GM21423 (cell line): ENCODE measurements around the gene C1QL4.

ENCODE experiments used
- ATAC-seq: cut with Tn5 transposase; IDR thresholded peaks from one replicate; pipeline ENCODE4 v1.9.1; 2021; ENCODE audit warnings: mild to moderate bottlenecking, moderate library complexity; ENCODE audit not compliant: unreplicated experiment

Gene C1QL4

DNA sequence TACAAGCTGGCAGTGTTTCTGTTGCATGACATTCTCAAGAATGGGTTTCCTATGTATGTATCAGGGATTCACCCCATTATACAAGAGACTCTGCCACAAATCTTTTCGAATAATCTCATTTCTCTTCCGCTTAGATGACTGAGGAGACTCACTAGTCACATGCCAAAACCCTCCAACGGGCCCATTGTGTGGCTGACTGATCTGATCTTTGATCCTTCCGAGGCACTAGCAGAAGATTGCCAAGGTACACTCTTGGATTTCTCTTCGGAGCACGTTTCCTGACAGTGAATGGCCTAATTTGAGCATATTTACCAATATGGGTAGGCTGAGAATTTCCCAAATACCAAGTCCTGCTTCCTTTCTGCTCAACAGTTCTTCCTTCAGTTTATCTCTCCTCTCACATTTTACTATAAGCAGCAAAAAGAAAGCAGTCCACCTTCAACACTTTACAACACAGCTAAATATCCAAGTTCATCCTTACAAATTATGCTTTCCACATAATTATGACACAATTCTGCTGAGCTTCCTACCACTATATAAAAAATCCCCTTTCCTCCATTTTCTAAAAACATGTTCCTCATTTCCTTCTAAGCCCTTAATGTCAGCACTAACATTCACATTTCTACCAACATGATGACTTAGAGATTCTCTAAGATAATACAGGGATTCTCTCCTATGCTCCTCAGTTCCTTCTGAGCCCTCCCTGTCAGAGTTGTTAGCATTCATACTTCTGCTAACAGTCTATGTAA is 31.1 kb downstream of the C1QL4 start:
- no peak for ATAC-seq

DNA sequence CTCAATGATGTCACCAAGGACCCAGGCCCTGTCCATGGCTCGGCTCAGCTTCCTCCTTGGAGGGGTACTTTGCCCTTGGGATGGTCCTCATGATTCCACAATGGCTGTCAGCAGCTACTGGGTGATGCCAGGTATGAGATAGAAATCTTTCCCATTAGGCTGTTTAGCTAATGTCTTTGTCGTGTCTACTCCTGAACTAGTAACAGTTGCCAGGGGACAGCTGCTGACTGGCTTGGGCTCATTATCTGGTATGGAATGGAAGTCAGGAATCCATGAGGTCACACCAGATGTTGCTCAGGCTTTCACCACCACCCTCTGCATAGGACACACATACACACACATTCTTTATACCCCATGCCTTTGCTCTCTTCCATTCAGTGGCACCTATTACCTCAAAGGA is 32.8 kb downstream of the C1QL4 start:
- ATAC-seq = no peak

DNA sequence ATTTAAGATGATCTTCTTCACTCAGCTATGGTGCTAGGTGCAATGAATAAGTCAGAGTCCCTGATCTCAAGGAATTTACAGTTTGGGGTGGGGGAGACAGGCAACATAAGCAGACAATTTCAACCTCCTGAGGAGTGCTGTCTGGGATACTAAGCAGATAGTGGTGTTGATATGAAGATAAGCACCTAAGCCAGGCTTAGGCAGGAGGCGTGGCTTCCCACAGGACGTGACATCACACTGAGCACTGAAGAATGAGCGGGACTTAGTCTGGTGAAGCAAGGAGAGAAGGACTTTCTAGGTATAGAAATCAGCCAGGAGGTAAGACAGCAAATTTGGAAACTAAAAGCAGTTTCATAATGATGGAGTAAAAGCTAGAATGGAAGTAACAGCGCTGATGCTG is 35.2 kb downstream of the C1QL4 start:
- ATAC-seq = no peak

DNA sequence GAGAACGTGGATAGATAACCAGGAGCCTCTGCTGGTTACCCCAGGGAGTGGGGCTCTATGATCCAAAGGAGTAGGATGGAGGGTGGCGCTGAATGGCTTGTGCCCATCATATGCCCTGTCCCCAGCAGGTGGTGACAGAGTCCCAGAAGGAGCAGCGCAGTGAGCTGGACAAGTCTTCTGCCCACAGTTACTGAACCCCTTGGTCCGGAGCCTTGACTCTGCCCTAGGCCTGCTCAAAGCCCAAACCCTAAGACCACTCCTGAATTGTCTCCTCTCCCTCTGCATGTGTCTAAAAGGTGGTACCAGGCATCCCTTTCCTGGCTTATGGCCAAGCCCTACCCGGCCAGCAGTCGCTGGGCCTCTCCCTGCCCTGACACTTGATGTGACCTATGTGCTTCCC is 38.8 kb downstream of the C1QL4 start:
- ATAC-seq = no peak

DNA sequence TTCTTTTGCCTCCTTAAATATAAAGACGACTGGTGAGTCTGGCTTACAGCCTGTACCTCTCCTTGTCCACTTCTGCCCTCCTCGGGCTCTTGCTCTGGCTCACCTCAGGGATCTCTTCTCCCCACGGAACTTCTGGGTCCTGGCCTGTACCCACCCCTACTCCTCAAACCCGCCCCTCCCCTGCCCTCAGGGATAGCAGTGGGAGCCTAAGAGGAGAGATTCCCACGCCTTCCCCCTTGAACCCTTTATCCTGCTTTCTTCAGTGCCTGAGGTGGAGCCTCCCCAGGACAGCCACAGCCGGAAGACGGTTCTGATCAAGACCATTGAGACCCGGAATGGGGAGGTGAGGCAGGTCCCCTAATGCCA is 39.3 kb downstream of the C1QL4 start:
- ATAC-seq = no peak

DNA sequence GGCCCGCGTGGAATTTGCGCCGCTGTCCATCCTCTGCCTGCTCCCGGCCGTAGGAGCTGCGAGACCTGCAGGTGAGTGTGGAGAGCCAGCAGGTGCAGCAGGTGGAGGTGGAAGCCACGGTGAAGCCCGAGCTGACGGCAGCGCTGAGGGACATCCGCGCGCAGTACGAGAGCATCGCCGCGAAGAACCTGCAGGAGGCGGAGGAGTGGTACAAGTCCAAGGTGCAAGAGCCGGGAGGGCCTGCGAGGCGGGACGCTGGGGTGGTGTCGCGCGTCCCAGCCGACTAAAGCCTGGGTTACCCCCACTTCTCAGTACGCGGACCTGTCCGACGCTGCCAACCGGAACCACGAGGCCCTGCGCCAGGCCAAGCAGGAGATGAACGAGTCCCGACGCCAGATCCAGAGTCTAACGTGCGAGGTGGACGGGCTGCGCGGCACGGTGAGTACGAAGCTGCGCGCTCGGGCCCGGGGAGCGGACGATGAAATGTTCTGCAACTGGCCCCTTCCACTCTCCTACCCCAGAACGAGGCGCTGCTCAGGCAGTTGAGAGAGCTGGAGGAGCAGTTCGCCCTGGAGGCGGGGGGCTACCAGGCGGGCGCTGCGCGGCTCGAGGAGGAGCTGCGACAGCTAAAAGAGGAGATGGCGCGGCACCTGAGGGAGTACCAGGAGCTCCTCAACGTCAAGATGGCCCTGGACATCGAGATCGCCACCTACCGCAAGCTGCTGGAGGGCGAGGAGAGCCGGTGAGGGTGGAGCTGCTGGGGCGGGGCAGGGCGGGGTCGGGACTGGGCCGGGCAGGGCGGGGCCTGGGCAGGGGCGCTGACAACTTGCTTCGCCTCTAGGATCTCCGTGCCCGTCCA is 39.9 kb downstream of the C1QL4 start:
- ATAC-seq = no peak

DNA sequence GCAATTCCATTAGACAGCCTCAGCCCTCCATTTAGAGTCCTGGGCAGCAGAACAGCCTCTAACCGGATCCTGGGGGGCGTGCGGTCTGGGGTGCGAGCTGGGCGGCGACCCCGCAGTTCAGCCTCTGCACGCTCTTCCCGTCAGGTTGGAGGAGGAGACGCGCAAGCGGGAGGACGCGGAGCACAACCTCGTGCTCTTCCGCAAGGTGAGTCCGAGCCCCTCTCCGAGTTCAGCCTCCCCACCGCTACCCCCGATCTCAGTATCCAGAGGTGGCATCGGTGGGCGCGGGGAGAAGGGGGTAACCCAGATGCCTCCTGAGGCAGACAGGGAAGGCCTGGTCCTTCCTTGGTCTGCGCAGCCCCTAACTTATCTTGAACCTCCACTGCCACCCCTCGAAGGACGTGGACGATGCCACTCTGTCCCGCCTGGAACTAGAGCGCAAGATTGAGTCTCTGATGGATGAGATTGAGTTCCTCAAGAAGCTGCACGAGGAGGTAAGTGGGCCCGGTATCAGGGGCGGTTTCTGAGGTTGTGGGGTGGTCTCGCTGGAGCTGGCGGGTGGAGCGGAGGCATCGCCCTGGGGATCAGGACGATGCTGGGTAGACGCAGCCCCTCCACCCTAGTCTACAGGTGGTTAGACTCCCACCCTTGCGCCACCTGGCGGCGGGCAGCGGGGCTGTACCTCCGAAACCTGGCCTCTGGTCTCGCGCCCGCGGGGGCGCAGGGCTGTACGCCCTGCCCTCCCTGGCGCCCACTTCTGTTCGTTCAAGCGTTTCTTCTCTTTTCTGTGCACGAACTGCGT is 40.8 kb downstream of the C1QL4 start:
- no peak for ATAC-seq

DNA sequence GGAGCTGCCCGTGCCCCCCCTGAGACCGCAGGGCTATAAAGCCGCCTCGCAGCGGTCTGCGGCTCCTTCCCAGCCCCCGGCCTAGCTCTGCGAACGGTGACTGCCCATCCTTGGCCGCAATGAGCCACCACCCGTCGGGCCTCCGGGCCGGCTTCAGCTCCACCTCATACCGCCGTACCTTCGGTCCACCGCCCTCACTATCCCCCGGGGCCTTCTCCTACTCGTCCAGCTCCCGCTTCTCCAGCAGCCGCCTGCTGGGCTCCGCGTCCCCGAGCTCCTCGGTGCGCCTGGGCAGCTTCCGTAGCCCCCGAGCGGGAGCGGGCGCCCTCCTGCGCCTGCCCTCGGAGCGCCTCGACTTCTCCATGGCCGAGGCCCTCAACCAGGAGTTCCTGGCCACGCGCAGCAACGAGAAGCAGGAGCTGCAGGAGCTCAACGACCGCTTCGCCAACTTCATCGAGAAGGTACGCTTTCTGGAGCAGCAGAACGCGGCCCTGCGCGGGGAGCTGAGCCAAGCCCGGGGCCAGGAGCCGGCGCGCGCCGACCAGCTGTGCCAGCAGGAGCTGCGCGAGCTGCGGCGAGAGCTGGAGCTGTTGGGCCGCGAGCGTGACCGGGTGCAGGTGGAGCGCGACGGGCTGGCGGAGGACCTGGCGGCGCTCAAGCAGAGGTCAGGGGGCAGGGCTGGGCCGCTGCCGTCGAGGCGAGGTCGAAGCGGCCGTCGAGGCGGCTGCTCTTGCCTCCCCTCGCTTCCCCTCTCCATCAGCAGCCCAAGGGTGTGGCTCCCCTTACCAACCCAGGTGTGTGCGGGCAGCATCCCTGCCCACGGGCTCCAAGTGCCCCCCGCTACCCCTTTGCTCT is 41.7 kb downstream of the C1QL4 start, which contains the start of gene PRPH:
TSS of gene PRPH (plus strand) at position 66 of the 855 bp plus-strand sequence. CDS start at position 120, 54 bp downstream.
- no peak for ATAC-seq

DNA sequence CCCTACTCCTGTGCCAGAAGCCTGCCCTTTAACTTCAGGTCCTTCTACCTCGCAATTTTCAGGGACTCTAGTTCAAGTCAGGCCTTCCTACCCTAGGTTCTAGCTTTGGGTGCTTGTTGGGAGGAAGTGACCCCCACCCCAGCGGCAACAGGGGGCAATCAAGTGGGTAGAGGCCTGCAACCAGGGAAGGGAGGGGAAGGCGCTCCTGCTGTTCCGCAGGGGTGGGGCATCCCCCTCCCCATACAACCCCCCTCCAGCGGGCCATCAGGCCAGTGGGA is 42.2 kb downstream of the C1QL4 start:
- no peak for ATAC-seq

DNA sequence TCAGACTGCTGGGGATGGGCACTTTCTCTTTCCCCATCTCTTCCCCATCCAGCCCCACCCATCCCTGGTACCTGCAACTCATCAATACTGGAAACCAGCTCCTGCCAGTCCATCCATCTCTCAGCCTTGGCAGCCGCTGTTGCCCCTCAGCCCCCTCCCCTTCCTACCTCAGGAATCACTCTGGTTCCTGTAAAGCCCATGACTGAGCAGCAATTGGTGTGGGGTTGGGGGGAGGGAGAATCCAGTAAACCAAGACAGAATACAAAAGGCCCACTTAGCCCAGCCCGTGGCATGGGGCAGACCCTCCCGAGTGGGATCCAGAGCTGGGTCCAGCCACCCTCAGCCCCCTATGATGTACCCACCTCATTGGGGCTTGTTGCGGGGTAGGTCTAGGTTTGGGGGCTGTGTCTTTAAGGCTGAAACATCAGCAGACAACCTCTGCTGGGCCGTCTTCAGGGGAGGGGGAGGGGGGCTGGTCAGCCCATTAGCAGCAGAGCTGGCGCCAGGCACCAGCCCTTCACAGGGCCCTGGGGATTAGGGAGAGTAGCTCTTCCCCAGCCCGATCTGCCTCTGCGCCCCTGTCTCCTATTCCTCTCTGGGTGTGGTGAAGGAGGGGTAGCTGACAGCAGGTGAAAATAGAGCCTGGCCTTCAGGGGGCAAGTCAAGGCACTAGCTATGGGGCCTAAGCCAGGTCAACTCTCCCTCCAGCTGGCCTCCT is 42.7 kb downstream of the C1QL4 start:
- no peak for ATAC-seq

DNA sequence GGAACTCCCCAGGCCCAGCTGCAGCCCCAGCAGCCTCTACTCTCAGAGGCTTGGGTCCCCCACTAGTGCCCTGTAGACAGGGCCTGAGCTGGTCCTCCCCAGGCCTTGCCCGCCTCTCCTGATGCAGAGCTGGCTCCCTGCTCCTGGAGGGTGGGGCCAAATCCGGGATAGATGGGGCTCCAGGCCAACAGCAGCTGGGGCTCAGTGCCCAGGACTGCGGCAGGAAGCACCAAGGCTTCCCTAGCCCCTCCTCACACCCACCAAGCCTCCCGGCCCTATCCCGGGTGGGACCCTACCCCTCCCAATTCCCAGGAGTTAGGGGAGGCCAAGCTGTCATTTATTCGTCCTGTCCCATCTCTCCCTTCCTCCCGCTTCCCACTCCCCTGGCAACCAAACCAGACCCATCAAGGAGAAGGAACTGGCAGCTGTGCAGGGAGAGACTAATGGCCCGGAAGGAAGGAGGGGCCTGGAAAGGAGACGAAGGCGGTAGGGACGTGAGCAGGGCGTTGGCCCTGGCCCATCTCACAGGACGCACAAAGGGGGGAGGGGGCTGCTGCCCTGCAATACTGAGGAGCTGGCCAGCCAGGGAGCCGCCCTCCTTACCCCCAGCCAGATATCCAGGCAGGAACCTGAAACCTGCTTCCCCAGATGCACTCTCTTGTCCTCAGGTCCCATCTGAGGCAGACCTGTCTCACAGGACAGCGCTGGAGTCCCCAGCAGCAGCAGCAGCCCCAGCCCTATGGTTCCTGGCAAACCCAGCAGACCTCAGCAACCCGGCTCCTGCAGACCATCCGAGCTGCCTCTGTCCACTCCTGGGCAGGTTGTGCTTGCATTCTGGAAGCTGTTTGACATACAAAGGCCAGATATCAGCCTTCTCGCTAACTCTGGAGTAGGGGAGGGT is 43.7 kb downstream of the C1QL4 start:
- ATAC-seq = no peak

DNA sequence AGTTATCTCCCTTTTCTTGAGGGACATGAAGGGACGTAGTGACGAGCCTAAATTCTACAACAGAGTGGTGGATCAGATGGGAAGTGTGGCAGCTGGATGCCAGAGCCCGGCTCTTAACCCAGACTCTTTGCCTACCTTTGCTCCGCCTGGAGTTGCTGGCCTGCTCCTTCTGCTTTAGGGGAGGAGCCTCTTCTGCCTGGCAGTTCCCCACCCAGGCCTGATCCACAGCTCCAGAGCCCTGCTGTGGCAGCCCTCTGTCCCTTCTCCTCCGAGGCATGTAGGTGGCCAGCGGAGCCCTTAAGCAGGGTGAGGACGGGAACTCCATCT is 44.3 kb downstream of the C1QL4 start:
- ATAC-seq = no peak

DNA sequence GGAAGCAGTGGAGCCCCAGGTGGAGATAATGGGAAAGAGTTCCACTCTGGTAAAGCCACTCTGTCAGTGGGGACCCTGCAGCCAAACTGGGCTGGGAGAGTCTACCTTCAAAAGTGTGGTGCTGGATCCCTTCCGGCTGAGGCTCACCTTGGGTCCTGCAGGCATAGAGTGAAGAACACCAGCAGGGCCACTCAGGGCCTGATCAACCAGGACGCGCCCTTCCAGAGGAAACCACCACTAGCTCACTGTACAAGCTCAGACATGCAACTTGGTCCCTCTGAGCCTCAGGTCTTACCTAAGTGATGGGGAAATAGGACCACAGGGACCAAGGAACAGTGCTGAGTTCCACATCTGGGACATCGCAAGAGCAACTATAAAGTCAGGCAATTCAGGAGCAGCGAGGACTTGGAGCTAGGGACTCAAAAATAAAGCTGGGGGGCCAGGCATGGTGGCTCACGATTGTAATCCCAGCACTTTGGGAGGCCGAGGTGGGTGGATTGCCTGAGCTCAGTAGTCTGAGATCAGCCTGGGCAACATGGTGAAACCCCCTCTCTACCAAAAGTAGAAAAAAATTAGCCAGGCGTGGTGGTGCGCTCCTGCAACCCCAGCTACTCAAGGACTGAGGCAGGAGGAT is 47.9 kb downstream of the C1QL4 start:
- ATAC-seq = no peak

DNA sequence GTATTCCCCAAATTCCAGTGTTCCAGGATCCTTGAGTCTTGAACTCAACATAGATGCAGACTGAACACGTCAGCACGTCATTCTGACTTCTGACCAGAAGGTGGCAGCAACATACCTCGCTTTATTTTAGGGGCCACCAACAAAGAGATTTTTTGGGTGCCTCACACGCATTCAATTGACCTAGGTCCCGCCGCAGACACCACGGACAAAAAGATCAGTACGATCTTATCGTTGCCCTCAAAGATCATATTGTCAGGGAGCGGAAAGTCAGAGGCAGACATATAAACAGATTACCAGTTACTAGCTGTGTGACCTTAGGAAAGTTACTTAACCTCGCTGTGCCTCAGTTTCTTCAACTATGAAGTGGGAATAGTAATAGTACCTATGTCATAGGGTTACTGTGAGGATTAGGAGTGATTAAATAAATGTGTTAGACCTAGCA is 48.6 kb downstream of the C1QL4 start:
- no peak for ATAC-seq

DNA sequence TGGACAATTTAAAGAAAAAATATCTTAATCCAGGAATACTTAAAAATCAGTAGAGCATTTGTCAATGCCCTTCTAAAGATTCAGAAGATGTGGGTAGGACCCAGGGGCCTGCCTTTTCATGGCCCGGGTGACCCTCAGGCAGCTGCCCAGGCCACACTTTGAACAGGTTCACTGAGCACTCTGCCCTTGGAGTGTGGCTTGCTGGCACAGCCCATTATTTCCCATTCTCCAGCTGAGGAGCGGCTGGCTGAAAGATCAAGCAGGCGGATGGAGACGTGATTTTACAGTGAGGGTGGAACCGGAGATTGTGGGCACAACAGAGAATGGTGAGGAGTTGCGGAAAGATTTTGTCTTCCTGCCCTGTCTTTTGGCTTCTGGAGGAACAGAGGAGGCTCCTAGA is 49.1 kb downstream of the C1QL4 start:
- ATAC-seq = no peak

DNA sequence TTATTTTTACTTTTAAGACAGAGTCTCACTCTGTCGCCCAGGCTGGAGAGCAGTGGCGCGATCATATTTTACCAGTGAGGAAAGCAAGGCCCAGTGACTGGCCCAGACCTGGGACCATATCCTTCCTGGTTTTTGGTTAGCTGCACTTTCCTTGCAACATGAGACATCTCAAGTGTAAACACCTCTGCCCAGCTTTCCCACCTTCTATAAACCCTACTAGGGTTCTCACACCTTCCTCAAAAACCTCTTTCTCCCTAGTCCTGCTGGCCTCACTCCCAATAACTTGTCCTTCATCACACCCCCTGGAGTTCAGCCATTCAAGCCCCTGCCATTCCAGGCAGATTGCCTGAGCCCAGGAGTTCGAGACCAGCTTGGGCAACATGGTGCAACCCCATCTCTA is 52.3 kb downstream of the C1QL4 start:
- ATAC-seq = no peak

DNA sequence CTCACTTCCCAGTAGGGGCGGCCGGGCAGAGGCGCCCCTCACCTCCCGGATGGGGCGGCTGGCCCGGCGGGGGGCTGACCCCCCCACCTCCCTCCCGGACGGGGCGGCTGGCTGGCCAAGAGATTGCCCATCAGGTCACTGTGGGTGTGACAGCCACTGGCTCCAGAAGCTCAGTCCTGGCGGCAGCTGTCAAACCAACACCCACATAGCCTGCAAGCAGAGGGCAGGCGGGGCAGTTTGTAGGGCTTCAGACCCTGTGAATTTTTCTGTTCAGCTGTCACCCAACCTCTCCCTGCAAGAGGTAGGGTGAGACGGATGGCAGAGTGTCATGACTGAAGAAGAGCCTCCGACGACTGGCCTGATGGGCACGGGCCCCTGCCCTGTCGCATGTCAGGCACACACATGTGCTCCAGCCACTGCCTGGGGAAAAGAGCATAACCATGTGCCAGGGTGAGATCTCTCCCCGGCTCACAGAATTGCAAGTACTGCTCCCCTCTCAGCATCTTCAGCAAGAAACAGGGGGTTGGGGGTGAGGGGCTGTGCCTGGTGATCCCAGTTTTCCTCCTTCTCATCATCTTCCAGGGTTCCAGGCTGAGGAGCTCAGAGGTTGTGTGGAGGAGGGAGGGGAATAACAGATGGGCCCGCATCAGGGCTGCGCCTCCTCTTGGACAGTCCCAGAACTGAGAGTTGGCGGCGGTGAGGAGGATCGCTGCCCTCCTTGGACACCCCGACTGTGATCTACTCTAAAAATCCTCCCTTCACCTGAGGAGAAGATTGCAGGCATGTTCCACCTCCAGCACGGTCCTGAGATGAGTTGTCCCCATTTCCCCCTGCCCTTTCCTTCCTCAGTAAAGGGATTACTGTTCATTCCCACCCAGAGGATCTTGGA is 53.2 kb downstream of the C1QL4 start:
- no peak for ATAC-seq
